ENCODE data around the gene WBP1.
A peak's percentile ranks its signal among the peaks of the same experiment; 100 is the strongest.

WBP1 gene

DNA sequence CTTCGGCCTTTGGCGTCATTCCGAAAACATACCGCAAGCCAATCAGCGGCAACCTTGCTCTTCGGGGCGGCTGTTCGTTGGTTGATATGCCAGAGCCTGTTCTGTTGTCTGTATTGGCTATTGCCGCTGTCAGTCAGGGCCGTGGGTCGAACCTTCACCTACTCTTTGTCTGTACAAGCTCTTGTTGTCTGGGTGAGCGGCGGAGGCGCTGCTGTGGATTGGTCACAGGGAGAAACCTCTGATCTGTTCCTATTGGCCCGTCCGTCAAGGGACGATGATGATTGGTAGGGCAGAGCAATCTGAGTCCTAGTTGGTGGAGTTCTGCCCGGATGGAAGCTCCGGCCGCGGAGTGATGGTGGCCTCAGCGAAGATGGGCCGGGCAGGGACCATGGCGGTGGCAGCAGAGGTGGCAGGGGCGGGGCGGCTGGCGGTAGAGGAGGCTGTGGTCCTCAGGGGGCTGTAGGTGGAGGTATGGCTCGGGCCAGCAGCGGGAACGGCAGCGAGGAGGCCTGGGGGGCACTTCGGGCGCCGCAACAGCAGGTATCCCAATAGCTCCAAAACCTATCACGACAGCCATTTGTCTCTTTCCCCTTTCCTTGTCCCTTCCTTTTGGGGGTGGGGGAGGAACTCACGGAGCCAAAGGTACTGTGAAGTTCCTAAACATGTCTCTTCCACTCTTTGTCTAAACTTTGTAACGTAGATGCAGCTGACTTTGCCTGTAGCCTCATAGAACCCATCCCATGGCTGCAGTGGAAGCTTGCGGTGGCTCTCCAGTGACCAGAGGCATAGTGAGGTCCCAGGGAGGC, at the start of gene WBP1:
WBP1 (plus strand) TSS at position 307 of the 806 bp plus-strand sequence; CDS start at position 472, 165 bp downstream.
- DNase-seq (ENCODE audit: low read depth), result peak; percentile 100
- peak within 1 kb of the TSS; percentile 90 for H3K4me3 ChIP-seq (ENCODE audit: low read depth, low read length)
- TF ChIP-seq, protein P1, sequence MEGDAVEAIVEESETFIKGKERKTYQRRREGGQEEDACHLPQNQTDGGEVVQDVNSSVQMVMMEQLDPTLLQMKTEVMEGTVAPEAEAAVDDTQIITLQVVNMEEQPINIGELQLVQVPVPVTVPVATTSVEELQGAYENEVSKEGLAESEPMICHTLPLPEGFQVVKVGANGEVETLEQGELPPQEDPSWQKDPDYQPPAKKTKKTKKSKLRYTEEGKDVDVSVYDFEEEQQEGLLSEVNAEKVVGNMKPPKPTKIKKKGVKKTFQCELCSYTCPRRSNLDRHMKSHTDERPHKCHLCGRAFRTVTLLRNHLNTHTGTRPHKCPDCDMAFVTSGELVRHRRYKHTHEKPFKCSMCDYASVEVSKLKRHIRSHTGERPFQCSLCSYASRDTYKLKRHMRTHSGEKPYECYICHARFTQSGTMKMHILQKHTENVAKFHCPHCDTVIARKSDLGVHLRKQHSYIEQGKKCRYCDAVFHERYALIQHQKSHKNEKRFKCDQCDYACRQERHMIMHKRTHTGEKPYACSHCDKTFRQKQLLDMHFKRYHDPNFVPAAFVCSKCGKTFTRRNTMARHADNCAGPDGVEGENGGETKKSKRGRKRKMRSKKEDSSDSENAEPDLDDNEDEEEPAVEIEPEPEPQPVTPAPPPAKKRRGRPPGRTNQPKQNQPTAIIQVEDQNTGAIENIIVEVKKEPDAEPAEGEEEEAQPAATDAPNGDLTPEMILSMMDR (IDR thresholded peaks at IDR 0.05; ENCODE audit: low read depth, low read length, missing control alignments), result no peak

DNA sequence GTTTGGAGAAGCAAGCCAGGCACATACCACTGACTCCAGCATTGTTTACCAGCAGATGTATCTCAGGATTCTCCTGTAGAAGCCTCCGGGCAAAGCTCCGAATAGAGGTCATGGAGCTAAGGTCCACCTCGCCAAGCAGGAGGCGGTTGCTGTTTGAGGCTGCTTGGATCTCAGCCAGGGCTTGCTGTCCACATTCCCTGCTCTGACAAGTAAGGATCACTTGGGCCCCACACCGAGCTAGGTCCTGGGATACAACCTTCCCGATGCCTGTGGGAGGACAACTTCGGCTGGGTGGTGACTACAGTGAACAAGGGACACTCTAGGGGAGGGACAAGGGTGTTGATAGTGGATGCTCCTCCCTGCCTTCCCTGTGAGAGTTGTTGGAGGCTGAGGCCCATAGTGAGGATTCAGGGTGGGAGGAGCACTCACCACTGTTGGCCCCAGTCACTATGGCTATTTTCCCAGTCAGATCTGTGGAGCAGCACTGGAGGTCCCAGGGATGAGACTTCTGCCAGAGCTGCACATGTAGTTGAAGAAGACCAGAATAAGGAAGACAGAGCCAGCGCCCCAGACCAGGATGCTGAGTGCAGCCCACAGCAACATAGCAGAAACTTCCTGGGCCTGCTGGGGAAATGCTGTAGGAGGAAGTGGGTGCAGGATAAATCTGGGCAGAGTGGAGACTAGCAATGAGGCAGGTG, 45.1 kb upstream of the WBP1 start:
- TF ChIP-seq, protein P1 (IDR thresholded peaks at IDR 0.05; ENCODE audit: low read depth, low read length, missing control alignments), result no peak
- DNase-seq (ENCODE audit: low read depth), result no peak
- no peak overlapping the region for H3K4me3 ChIP-seq (ENCODE audit: low read depth, low read length)

DNA sequence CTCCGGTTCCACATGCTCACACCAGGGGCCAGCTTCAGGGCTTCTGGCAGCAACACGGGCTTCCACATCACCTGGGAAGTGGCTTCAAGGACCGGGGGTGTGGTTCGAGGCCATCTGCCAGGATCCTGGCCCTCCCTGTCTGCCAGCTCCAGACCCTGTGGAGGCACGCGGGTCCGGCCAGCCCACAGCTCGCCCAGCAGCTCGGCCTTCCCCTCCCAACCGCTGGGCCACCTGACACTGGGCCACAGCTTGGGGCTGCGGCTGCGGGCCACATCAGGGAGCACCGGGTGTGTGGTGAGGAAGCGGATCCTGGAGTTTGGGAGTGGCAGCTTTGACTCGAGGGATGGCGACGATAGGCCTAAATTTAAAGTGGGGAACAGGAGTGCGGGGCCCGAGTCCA, 43.8 kb upstream of the WBP1 start:
- TF ChIP-seq, protein P1 (IDR thresholded peaks at IDR 0.05; ENCODE audit: low read depth, low read length, missing control alignments), result no peak
- DNase-seq (ENCODE audit: low read depth), result no peak
- peak overlapping the region; percentile 55; the same call in 1 of the 2 replicates for H3K4me3 ChIP-seq (ENCODE audit: low read depth, low read length)

DNA sequence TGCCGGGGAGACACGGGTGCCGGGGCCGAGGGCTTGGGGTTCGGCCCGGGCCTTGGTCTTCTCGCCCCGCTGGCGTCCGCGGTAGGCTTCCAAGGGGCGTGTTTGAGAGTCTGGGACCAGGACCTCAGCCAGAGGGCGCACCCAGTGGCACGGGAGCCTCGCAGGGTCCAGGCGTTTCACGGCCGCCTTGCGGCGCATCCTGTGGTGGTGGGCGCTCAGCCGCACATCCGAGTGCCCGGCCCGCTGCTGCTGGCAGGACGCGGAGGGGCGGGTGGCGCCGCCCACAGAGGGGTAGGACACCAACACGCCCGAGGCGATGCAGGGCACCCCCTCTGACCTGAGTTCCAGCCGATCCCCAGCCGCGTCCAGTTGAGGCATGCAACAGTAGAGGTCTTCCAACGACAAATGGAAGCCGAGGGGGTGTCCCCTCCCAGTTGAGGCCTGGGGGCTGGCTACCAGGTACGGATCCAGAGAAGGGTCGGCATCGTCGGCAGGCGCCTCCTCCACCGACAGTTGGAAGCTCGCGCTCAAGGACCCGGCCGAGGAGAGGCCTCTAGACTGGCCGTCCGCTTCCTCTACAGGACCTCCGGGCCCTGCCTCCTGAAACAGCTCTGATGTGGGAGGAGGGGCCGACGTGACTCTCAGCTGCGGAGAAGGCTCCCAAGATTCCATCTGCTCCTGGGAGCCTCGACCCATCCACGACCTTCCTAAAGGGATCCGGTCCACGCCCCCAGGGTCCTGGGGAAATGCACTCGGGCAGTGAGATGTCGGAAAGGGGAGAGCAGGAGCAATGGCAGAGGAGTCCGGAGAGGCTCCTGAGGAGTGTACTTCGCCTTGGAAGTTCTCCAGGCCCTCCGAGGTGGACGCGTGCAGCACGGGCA, 43.1 kb upstream of the WBP1 start:
- TF ChIP-seq, protein P1 (IDR thresholded peaks at IDR 0.05; ENCODE audit: low read depth, low read length, missing control alignments), result no peak
- peak overlapping the region; percentile 55 for H3K4me3 ChIP-seq (ENCODE audit: low read depth, low read length)
- DNase-seq (ENCODE audit: low read depth), result no peak

DNA sequence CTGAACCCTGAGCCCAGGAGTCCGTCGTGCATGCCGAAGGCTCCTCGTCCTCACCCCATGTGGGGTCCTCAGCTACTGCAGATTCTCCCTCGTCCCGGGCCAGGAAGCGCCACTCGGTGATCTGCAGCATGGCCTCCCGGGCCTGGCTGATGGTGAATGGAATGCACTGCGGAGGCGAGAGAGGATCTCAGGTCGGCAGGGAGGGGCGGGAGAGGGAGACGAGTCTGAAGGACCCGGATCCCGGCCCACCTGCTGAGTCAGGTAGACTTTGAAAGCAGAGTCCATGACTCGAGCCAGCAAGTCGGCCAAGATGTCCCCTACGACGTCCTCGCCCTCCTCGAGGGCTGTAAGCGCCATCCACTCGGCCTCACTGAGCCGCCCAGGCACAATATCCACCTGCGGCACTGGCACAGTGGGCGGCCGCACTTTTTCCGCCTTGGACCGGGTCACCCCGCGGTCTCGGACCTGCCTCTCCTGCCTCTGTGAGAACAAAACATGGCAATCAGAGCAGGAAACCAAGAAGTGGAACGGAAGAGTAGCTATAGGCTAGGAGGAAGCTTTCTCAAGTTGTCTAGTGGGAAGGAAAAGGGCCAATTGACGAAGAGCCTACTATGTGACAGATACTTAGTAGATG, 42.4 kb upstream of the WBP1 start:
- H3K4me3 ChIP-seq (ENCODE audit: low read depth, low read length), result peak overlapping the region; percentile 55; the same call in 1 of the 2 replicates
- TF ChIP-seq, protein P1 (IDR thresholded peaks at IDR 0.05; ENCODE audit: low read depth, low read length, missing control alignments), result no peak
- no peak for DNase-seq (ENCODE audit: low read depth)

DNA sequence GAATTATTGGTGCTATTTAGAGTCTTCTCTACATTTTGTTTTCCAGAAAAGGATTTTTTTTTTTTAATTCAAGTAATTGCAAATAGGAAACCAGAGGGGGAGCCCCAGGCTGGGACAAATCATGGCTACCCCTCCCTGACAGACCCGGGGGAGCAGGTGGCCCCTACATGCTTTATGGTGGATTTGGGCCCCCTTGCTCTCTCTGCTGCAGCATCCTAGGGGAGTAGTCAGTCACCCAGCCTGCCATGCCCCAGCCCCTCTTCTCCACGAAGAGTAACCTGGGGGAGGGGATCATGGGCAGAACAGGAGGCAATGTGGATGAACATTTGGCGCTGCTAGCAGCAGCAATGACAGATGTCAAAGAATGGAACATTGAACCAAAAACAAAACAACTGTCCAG, 41.5 kb upstream of the WBP1 start:
- TF ChIP-seq, protein P1 (IDR thresholded peaks at IDR 0.05; ENCODE audit: low read depth, low read length, missing control alignments), result no peak
- DNase-seq (ENCODE audit: low read depth), result no peak
- H3K4me3 ChIP-seq (ENCODE audit: low read depth, low read length), result no peak overlapping the region

Measured in GM12864 (cell line).